ENCODE data around the gene JAZF1.

The JAZF1 gene

DNA sequence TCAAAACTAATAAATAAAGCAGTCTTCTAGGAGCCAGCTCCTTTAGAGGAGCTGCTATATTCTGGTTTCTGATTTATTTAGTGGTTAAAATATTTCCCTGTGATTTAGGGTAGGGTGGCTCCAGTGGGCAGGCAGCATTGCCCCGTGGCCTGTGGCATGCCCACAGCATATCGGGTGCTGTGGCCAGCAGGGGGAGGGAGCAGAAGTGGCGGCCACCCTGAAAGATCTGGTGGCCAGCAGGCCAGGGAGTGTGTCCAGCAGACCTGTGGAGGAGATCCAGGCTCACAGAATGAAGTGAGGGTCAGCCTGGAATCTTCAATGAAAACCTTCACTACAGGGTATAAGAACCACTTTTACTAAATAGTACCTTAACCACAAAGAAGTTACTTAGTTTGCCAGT, 251.5 kb downstream of the JAZF1 start:
- H3K79me2 ChIP-seq (ENCODE audit: insufficient read depth, low read depth) = no peaks in the 10 kb centered on the region
- no peak overlapping the region for H3K27ac ChIP-seq
- H3K36me3 ChIP-seq (ENCODE audit: insufficient read depth) = no peaks in the 10 kb centered on the region
- no peak overlapping the region for H2AFZ ChIP-seq (ENCODE audit: low read depth)
- H3K9ac ChIP-seq = no peak overlapping the region
- H3K27me3 ChIP-seq (ENCODE audit: insufficient read depth, low read depth) = no peaks in the 10 kb centered on the region
- TF ChIP-seq, protein P1, sequence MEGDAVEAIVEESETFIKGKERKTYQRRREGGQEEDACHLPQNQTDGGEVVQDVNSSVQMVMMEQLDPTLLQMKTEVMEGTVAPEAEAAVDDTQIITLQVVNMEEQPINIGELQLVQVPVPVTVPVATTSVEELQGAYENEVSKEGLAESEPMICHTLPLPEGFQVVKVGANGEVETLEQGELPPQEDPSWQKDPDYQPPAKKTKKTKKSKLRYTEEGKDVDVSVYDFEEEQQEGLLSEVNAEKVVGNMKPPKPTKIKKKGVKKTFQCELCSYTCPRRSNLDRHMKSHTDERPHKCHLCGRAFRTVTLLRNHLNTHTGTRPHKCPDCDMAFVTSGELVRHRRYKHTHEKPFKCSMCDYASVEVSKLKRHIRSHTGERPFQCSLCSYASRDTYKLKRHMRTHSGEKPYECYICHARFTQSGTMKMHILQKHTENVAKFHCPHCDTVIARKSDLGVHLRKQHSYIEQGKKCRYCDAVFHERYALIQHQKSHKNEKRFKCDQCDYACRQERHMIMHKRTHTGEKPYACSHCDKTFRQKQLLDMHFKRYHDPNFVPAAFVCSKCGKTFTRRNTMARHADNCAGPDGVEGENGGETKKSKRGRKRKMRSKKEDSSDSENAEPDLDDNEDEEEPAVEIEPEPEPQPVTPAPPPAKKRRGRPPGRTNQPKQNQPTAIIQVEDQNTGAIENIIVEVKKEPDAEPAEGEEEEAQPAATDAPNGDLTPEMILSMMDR (conservative IDR thresholded peaks at IDR 0.05; ENCODE audit: low read depth, low read length) = no peak
- no peak overlapping the region for H3K4me3 ChIP-seq (IDR thresholded peaks at IDR 0.05; ENCODE audit: insufficient read depth, low read depth, low read length)
- no peaks in the 10 kb centered on the region for H4K20me1 ChIP-seq (ENCODE audit: insufficient read depth)
- H3K4me2 ChIP-seq = no peak overlapping the region
- peaks cover 21% of the 10 kb centered on the region for H3K4me1 ChIP-seq (ENCODE audit: low read depth, poor library complexity, severe bottlenecking)

DNA sequence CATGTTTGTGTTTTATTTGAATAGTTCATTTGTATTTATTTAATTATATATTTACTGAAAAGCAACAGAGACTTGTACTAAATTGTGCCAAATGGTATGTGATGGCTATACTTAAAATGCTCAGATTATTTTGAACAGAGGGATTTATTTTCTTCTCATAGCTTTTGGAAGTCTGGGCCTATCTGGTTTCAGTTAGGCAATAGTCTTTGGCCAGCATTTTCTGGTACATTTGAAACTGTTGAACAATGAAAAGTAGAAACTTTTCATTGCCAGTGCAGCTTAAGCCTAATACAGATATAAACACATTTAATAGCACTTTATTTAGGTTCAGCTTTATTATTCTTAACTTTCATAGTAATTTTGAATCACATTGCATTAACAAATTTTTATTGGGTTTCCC, 252.6 kb downstream of the JAZF1 start:
- Histone ChIP-seq H3K79me2 (ENCODE audit: insufficient read depth, low read depth) (no peaks in the 10 kb centered on the region), H3K27ac (no peak overlapping the region), H3K4me2 (no peak overlapping the region), H3K36me3 (ENCODE audit: insufficient read depth) (no peaks in the 10 kb centered on the region), H2AFZ (ENCODE audit: low read depth) (no peak overlapping the region), H3K4me3 (IDR thresholded peaks at IDR 0.05; ENCODE audit: insufficient read depth, low read depth, low read length) (no peak overlapping the region), H3K4me1 (ENCODE audit: low read depth, poor library complexity, severe bottlenecking) (peaks cover 21% of the 10 kb centered on the region), H3K27me3 (ENCODE audit: insufficient read depth, low read depth) (no peaks in the 10 kb centered on the region), H4K20me1 (ENCODE audit: insufficient read depth) (no peaks in the 10 kb centered on the region), H3K9ac (no peak overlapping the region)
- TF ChIP-seq, protein P1 (conservative IDR thresholded peaks at IDR 0.05; ENCODE audit: low read depth, low read length) = no peak

DNA sequence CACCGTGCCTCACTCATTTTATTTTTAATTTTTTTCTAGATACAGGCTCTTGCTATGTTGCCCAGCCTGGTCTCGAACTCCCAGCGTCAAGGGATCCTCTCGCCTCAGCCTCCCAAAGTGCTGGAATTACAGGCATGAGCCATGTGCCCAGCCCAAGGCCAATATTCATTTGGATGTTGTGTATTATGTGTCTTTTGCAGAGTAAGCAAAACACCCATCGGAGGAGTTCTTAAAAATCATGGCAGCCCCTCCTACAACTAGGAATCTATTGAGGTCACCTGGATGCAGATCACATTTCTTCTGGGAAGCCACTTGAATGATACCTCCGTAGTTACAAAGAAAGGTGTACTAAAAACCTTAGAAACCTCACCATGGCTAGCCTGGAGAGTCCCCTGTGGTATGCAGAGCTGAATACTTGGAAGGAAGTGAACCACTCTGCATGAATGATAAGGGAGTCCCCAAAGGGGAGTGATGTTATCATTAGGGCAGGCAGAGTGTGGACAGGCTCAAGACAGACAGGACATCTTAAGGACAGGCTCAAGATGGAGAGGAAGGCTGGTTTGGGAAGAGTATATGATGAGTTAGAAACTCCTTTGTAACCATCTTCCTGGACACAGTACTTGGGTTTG, 254.9 kb downstream of the JAZF1 start:
- Histone ChIP-seq H3K36me3 (ENCODE audit: insufficient read depth) (no peaks in the 10 kb centered on the region), H3K4me1 (ENCODE audit: low read depth, poor library complexity, severe bottlenecking) (peaks cover 23% of the 10 kb centered on the region), H3K27me3 (ENCODE audit: insufficient read depth, low read depth) (no peaks in the 10 kb centered on the region), H3K79me2 (ENCODE audit: insufficient read depth, low read depth) (no peaks in the 10 kb centered on the region), H3K9ac (no peak overlapping the region), H3K4me3 (IDR thresholded peaks at IDR 0.05; ENCODE audit: insufficient read depth, low read depth, low read length) (no peak overlapping the region), H4K20me1 (ENCODE audit: insufficient read depth) (no peaks in the 10 kb centered on the region), H3K4me2 (no peak overlapping the region), H2AFZ (ENCODE audit: low read depth) (no peak overlapping the region), H3K27ac (no peak overlapping the region)
- TF ChIP-seq, protein P1 (conservative IDR thresholded peaks at IDR 0.05; ENCODE audit: low read depth, low read length) = no peak

DNA sequence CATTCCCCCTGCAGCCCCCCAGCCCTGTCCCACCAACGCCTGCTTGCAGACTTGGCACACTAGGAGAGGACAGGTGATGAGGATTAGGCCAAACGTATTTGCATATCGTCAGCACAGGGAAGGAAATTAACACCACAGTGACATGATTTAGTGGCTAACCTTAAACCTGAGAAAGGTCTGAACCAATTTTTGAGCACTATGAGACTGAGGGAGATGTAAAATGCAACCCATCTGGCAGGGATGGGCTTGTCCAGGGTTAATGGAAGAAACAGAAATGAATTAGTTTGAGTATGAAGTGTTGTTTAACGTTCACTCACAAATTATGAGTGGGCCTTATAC, 257.0 kb downstream of the JAZF1 start:
- Histone ChIP-seq H3K4me2 (no peak overlapping the region), H3K79me2 (ENCODE audit: insufficient read depth, low read depth) (no peaks in the 10 kb centered on the region), H3K27ac (no peak overlapping the region), H2AFZ (ENCODE audit: low read depth) (no peak overlapping the region), H3K4me3 (IDR thresholded peaks at IDR 0.05; ENCODE audit: insufficient read depth, low read depth, low read length) (no peak overlapping the region), H4K20me1 (ENCODE audit: insufficient read depth) (no peaks in the 10 kb centered on the region), H3K9ac (no peak overlapping the region), H3K4me1 (ENCODE audit: low read depth, poor library complexity, severe bottlenecking) (peaks cover 22% of the 10 kb centered on the region), H3K27me3 (ENCODE audit: insufficient read depth, low read depth) (no peaks in the 10 kb centered on the region), H3K36me3 (ENCODE audit: insufficient read depth) (no peaks in the 10 kb centered on the region)
- TF ChIP-seq, protein P1 (conservative IDR thresholded peaks at IDR 0.05; ENCODE audit: low read depth, low read length) = no peak
